ENCODE data around the gene IFT43. TPM values are rescaled to one million over a fixed set of nuclear protein-coding genes. Genes with fewer than 3 reads are reported as not detected.

IFT43 gene
- total and polyA plus RNA-seq, 9 donors: 14.2 to 48.8 (median 30.2) TPM

DNA sequence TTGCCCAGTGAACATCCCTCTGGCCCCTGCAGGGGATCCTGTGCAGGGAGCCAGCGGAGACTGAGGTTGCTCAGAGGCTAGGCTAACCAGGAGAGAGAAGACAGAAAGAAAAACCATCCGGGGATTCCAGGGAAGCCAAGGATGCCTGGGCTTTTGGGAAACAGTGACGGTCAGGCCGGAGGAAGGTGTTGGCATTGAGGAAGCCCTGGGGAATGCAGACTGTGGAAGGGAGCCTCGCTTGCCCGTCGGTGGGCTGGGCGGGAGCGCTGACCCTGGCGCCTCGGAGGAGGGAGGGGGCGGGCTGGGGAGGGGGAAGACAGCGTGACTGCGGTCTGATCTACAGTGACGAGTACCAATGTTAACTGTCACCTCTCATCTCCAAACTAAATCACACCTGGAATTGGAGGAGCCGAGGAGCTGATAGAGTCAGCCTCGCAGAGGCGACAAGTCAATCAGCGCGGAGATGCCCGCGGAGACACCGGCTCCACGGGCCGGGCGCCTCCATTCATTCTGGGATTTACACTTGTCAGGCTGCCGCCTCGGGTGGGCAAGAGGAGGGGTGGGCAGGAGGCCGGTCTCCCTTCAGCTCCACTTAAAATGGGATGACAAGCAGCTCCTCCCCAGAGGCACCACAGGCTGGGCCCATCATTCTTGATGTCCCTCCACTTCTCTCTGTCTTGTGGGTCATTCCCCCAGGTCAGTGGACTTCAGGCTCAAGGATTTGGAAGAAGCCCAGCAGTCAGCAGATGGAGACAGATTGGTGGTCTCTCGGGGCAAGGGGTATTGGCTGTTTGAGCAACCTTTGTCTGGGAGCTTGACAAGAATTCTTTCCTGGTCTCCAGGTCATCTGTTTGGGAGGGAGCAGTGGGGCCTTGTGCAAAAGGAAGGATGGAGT lies 145.8 kb downstream of the IFT43 start:
- DNase-seq: no peak
- Histone ChIP-seq H3K9me3 (no peaks in the 10 kb centered on the region), H3K36me3 (no peaks in the 10 kb centered on the region), H3K4me3 (no peak overlapping the region), H3K27me3 (no peaks in the 10 kb centered on the region), H3K4me1 (ENCODE audit: insufficient read depth) (no peaks in the 10 kb centered on the region), H3K27ac (no peak overlapping the region)
- WGBS, 3 donors: 3 to 11% (median 5%) methylated on average over 30 of the region's 30 CpGs
- intact Hi-C loops (cut with DNase I): no loop called here
- TF ChIP-seq POLR2A (IDR thresholded peaks at IDR 0.05) (no peak), EP300 (IDR thresholded peaks at IDR 0.05) (no peak), CTCF (IDR thresholded peaks at IDR 0.05) (no peak)

GRCh38 chr14:76133103-76133502 lies 147.5 kb downstream of the IFT43 start:
- no peak for DNase-seq
- intact Hi-C loops (cut with DNase I): no loop called here
- no peaks in the 10 kb centered on the region for H3K27me3 ChIP-seq
- H3K4me1 ChIP-seq (ENCODE audit: insufficient read depth): no peaks in the 10 kb centered on the region
- WGBS, 3 donors: 6 to 12% (median 11%) methylated on average over 4 of the region's 4 CpGs
- no peaks in the 10 kb centered on the region for H3K9me3 ChIP-seq
- H3K4me3 ChIP-seq: no peak overlapping the region
- H3K27ac ChIP-seq: no peak overlapping the region
- TF ChIP-seq POLR2A (IDR thresholded peaks at IDR 0.05): no peak
- no peak for TF ChIP-seq EP300 (IDR thresholded peaks at IDR 0.05)
- TF ChIP-seq CTCF (IDR thresholded peaks at IDR 0.05): no peak
- no peaks in the 10 kb centered on the region for H3K36me3 ChIP-seq

Other genes starting within 250 kb of the IFT43 start
- gene TGFB3, start 3.8 kb upstream of the IFT43 start, total RNA-seq: 10 to 100 TPM in 6 of 7 donors, 1 to 10 TPM in 1; 5.7 to 23.7 (median 16.4) TPM
- 10 to 100 TPM in 1 of 2 donors, 1 to 10 TPM in 1; 7.5 to 23.6 TPM for gene TGFB3, start 3.8 kb upstream of the IFT43 start, polyA plus RNA-seq
- gene GPATCH2L, start 166.2 kb downstream of the IFT43 start, total RNA-seq: 10 to 100 TPM; 32.5 to 52.5 (median 38.0) TPM
- gene GPATCH2L, start 166.2 kb downstream of the IFT43 start, polyA plus RNA-seq: 10 to 100 TPM in 1 of 2 donors, 1 to 10 TPM in 1; 7.0 to 15.3 TPM